ENCODE results near the gene HERPUD1.
"Not testable (repeated sequence)": the region's sequence is repeated elsewhere in the genome, so short reads cannot be mapped to it uniquely, and the experiment has no call there.

HERPUD1 gene

GRCh38 chr16:56934599-56935145 is 2.7 kb downstream of the HERPUD1 start:
- H3K27ac Mint-ChIP-seq, H3K9me3 Mint-ChIP-seq, H3K27me3 Mint-ChIP-seq: not testable (repeated sequence)
- Mint-ChIP-seq H3K36me3 (ENCODE audit: low read depth) (peaks cover 71% of the 10 kb centered on the region), H3K4me1 (ENCODE audit: low read depth) (peaks cover 41% of the 10 kb centered on the region), H3K4me3 (peak overlapping the region; percentile 40)
- intact Hi-C loops (cut with micrococcal nuclease) = loop anchor here (10.0 kb wide), 1 partner anchor 200 kb away; the partner anchor contains the start of gene NUP93

- no peak overlapping the region for H3K27ac Mint-ChIP-seq
- H3K36me3 Mint-ChIP-seq (ENCODE audit: low read depth) = peaks cover 77% of the 10 kb centered on the region
- H3K27me3 Mint-ChIP-seq = no peaks in the 10 kb centered on the region
- H3K9me3 Mint-ChIP-seq = no peaks in the 10 kb centered on the region
- intact Hi-C loops (cut with micrococcal nuclease) = loop anchor here (10.0 kb wide), 1 partner anchor 200 kb away; the partner anchor contains the start of gene NUP93
- no peak overlapping the region for H3K4me3 Mint-ChIP-seq
- peaks cover 41% of the 10 kb centered on the region for H3K4me1 Mint-ChIP-seq (ENCODE audit: low read depth)
Observed at GRCh38 chr16:56935201-56935600, 3.3 kb downstream of the HERPUD1 start.

- intact Hi-C loops (cut with micrococcal nuclease) = loop anchor here (10.0 kb wide), 1 partner anchor 202 kb away; the partner anchor contains the start of gene NUP93
Observed at GRCh38 chr16:56936491-56936890, 4.5 kb downstream of the HERPUD1 start.

GRCh38 chr16:56936950-56937349 is 5.0 kb downstream of the HERPUD1 start:
- no peak overlapping the region for H3K27ac Mint-ChIP-seq
- peaks cover 92% of the 10 kb centered on the region for H3K36me3 Mint-ChIP-seq (ENCODE audit: low read depth)
- H3K9me3 Mint-ChIP-seq = no peaks in the 10 kb centered on the region
- no peaks in the 10 kb centered on the region for H3K27me3 Mint-ChIP-seq
- intact Hi-C loops (cut with micrococcal nuclease) = loop anchor here (10.0 kb wide), 1 partner anchor 202 kb away; the partner anchor contains the start of gene NUP93
- peaks cover 37% of the 10 kb centered on the region for H3K4me1 Mint-ChIP-seq (ENCODE audit: low read depth)
- H3K4me3 Mint-ChIP-seq = no peak overlapping the region

More at GRCh38 chr16:56936491-56936890, 4.5 kb downstream of the HERPUD1 start:
- H3K27me3 Mint-ChIP-seq = no peaks in the 10 kb centered on the region
- peaks cover 89% of the 10 kb centered on the region for H3K36me3 Mint-ChIP-seq (ENCODE audit: low read depth)
- no peak overlapping the region for H3K4me3 Mint-ChIP-seq
- H3K4me1 Mint-ChIP-seq (ENCODE audit: low read depth) = peaks cover 37% of the 10 kb centered on the region
- H3K9me3 Mint-ChIP-seq = no peaks in the 10 kb centered on the region
- H3K27ac Mint-ChIP-seq = no peak overlapping the region

GRCh38 chr16:56938664-56939513 is 6.9 kb downstream of the HERPUD1 start:
- Mint-ChIP-seq H3K4me3 (no peak overlapping the region), H3K36me3 (ENCODE audit: low read depth) (peaks cover 97% of the 10 kb centered on the region), H3K4me1 (ENCODE audit: low read depth) (peaks cover 36% of the 10 kb centered on the region), H3K9me3 (no peaks in the 10 kb centered on the region), H3K27me3 (no peaks in the 10 kb centered on the region), H3K27ac (no peak overlapping the region)
- intact Hi-C loops (cut with micrococcal nuclease) = loop anchor here (10.0 kb wide), 1 partner anchor 204 kb away; the partner anchor contains the start of gene NUP93

- peaks cover 28% of the 10 kb centered on the region for H3K4me1 Mint-ChIP-seq (ENCODE audit: low read depth)
- no peaks in the 10 kb centered on the region for H3K27me3 Mint-ChIP-seq
- H3K9me3 Mint-ChIP-seq = no peaks in the 10 kb centered on the region
- peaks cover 99% of the 10 kb centered on the region for H3K36me3 Mint-ChIP-seq (ENCODE audit: low read depth)
- intact Hi-C loops (cut with micrococcal nuclease) = loop anchor here (10.0 kb wide), 1 partner anchor 205 kb away; the partner anchor contains the start of gene NUP93
- H3K4me3 Mint-ChIP-seq = no peak overlapping the region
- H3K27ac Mint-ChIP-seq = no peak overlapping the region
Observed at GRCh38 chr16:56939801-56940200, 7.9 kb downstream of the HERPUD1 start.

GRCh38 chr16:56941092-56941491 is 9.2 kb downstream of the HERPUD1 start:
- Mint-ChIP-seq H3K9me3 (no peaks in the 10 kb centered on the region), H3K27ac (no peak overlapping the region), H3K4me1 (ENCODE audit: low read depth) (peaks cover 26% of the 10 kb centered on the region), H3K4me3 (no peak overlapping the region), H3K27me3 (no peaks in the 10 kb centered on the region), H3K36me3 (ENCODE audit: low read depth) (peaks cover 97% of the 10 kb centered on the region)
- intact Hi-C loops (cut with micrococcal nuclease) = no loop called here

- H3K36me3 Mint-ChIP-seq (ENCODE audit: low read depth) = peaks cover 92% of the 10 kb centered on the region
Observed at GRCh38 chr16:56941856-56942331, 10.0 kb downstream of the HERPUD1 start.

GRCh38 chr16:56943761-56944375 is 11.9 kb downstream of the HERPUD1 start:
- H3K9me3 Mint-ChIP-seq = no peaks in the 10 kb centered on the region
- H3K27me3 Mint-ChIP-seq = no peaks in the 10 kb centered on the region
- no peak overlapping the region for H3K4me3 Mint-ChIP-seq
- peaks cover 39% of the 10 kb centered on the region for H3K4me1 Mint-ChIP-seq (ENCODE audit: low read depth)
- H3K27ac Mint-ChIP-seq = no peak overlapping the region
- intact Hi-C loops (cut with micrococcal nuclease) = no loop called here
- peaks cover 79% of the 10 kb centered on the region for H3K36me3 Mint-ChIP-seq (ENCODE audit: low read depth)

More at GRCh38 chr16:56941856-56942331, 10.0 kb downstream of the HERPUD1 start:
- H3K9me3 Mint-ChIP-seq = no peaks in the 10 kb centered on the region
- H3K27me3 Mint-ChIP-seq = no peaks in the 10 kb centered on the region
- H3K4me3 Mint-ChIP-seq = no peak overlapping the region
- intact Hi-C loops (cut with micrococcal nuclease) = no loop called here
- no peak overlapping the region for H3K27ac Mint-ChIP-seq
- H3K4me1 Mint-ChIP-seq (ENCODE audit: low read depth) = peaks cover 30% of the 10 kb centered on the region

GRCh38 chr16:56944954-56945839 is 13.3 kb downstream of the HERPUD1 start:
- peaks cover 43% of the 10 kb centered on the region for H3K4me1 Mint-ChIP-seq (ENCODE audit: low read depth)
- H3K36me3 Mint-ChIP-seq (ENCODE audit: low read depth) = peaks cover 66% of the 10 kb centered on the region

GRCh38 chr16:56945847-56946527 is 14.0 kb downstream of the HERPUD1 start:
- no peak overlapping the region for H3K4me3 Mint-ChIP-seq
- peaks cover 51% of the 10 kb centered on the region for H3K4me1 Mint-ChIP-seq (ENCODE audit: low read depth)
- intact Hi-C loops (cut with micrococcal nuclease) = no loop called here
- no peaks in the 10 kb centered on the region for H3K9me3 Mint-ChIP-seq
- no peaks in the 10 kb centered on the region for H3K27me3 Mint-ChIP-seq
- peaks cover 58% of the 10 kb centered on the region for H3K36me3 Mint-ChIP-seq (ENCODE audit: low read depth)
- H3K27ac Mint-ChIP-seq = no peak overlapping the region

More at GRCh38 chr16:56944954-56945839, 13.3 kb downstream of the HERPUD1 start:
- Mint-ChIP-seq H3K4me3 (no peak overlapping the region), H3K27ac (no peak overlapping the region), H3K27me3 (no peaks in the 10 kb centered on the region), H3K9me3 (no peaks in the 10 kb centered on the region)
- intact Hi-C loops (cut with micrococcal nuclease) = no loop called here

- H3K4me3 Mint-ChIP-seq = no peak overlapping the region
- H3K4me1 Mint-ChIP-seq (ENCODE audit: low read depth) = peaks cover 61% of the 10 kb centered on the region
- H3K27me3 Mint-ChIP-seq = no peaks in the 10 kb centered on the region
- peaks cover 49% of the 10 kb centered on the region for H3K36me3 Mint-ChIP-seq (ENCODE audit: low read depth)
- intact Hi-C loops (cut with micrococcal nuclease) = no loop called here
- no peaks in the 10 kb centered on the region for H3K9me3 Mint-ChIP-seq
- peak overlapping the region; percentile 14 for H3K27ac Mint-ChIP-seq
Observed at GRCh38 chr16:56946767-56947603, 15.0 kb downstream of the HERPUD1 start.
